KMS-11 (cell line): ENCODE data around the gene DLGAP1.

Source experiments
- H2AFZ ChIP-seq: fragments of 200-600 bp; sonication (generic); 2 replicates; pipeline ENCODE4 v1.6.1; 2016; ENCODE audit warnings: antibody characterized with exemption, mixed run types, low read depth
- H3K27ac ChIP-seq: fragments of 200-600 bp; sonication (generic); 2 replicates; pipeline ENCODE4 v1.6.1; 2016; ENCODE audit warnings: mild to moderate bottlenecking, mixed run types
- H3K27me3 ChIP-seq: fragments of 200-600 bp; sonication (generic); 2 replicates; pipeline ENCODE4 v1.6.1; 2017; ENCODE audit warnings: mild to moderate bottlenecking, low read depth, mixed run types, moderate library complexity; ENCODE audit not compliant: insufficient read depth
- H3K36me3 ChIP-seq: fragments of 200-600 bp; sonication (generic); 2 replicates; pipeline ENCODE4 v1.6.1; 2017; ENCODE audit warnings: mild to moderate bottlenecking, mixed run types; ENCODE audit not compliant: insufficient read depth
- H3K4me1 ChIP-seq: fragments of 200-600 bp; sonication (generic); 2 replicates; pipeline ENCODE4 v1.6.1; 2016; ENCODE audit warnings: mild to moderate bottlenecking, low read depth, mixed run types; ENCODE audit not compliant: poor library complexity, severe bottlenecking
- H3K4me2 ChIP-seq: fragments of 200-600 bp; sonication (generic); 2 replicates; pipeline ENCODE4 v1.7.0; 2016; ENCODE audit warnings: mild to moderate bottlenecking, mixed run types
- H3K4me3 ChIP-seq: fragments of 200-600 bp; sonication (generic); IDR thresholded peaks from 2 replicates; pipeline ENCODE4 v1.6.1; 2017; ENCODE audit warnings: low read depth, low read length, mixed read lengths; ENCODE audit not compliant: insufficient read depth
- H3K79me2 ChIP-seq: fragments of 200-600 bp; sonication (generic); 2 replicates; pipeline ENCODE4 v1.6.1; 2016; ENCODE audit warnings: low read depth, mixed run types; ENCODE audit not compliant: insufficient read depth
- H3K9ac ChIP-seq: fragments of 200-600 bp; sonication (generic); 2 replicates; pipeline ENCODE4 v1.6.1; 2016; ENCODE audit warnings: mild to moderate bottlenecking, mixed run types
- H4K20me1 ChIP-seq: fragments of 200-600 bp; sonication (generic); 2 replicates; pipeline ENCODE4 v1.6.1; 2016; ENCODE audit warnings: mild to moderate bottlenecking, mixed run types; ENCODE audit not compliant: insufficient read depth
- TF ChIP-seq, protein P1 (sequence below): fragments of 200-600 bp; sonication (generic); conservative IDR thresholded peaks from 2 replicates; pipeline ENCODE4 v1.6.1; 2017; ENCODE audit warnings: low read depth, mild to moderate bottlenecking, antibody characterized with exemption, low read length, moderate library complexity, mixed read lengths

The DLGAP1 gene

DNA sequence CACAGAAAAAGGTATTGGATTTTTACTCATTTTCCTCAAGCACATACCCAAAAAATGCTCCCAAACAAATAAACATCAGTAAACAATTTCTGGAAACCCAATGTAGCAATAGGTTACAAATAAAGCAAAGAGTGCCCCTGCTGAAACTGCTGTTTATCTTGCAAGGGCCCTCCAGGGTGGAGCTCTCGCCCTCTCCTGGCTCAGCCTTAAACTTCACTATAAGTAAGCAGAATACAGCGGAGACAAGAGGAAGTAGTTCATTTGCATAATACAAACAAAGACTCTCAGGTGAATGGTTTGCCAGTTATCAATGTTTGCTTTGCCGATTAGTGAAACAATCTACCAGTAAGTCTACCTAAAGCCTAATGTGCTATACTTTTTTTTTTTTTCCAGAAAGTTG lies 437.6 kb downstream of the DLGAP1 start:
- Histone ChIP-seq H4K20me1 (no peaks in the 10 kb centered on the region), H3K4me3 (no peak overlapping the region), H3K27me3 (no peaks in the 10 kb centered on the region), H3K79me2 (no peaks in the 10 kb centered on the region), H3K9ac (no peak overlapping the region), H3K36me3 (no peaks in the 10 kb centered on the region), H3K27ac (no peak overlapping the region), H3K4me1 (no peaks in the 10 kb centered on the region), H2AFZ (no peak overlapping the region), H3K4me2 (no peak overlapping the region)
- TF ChIP-seq, protein P1, sequence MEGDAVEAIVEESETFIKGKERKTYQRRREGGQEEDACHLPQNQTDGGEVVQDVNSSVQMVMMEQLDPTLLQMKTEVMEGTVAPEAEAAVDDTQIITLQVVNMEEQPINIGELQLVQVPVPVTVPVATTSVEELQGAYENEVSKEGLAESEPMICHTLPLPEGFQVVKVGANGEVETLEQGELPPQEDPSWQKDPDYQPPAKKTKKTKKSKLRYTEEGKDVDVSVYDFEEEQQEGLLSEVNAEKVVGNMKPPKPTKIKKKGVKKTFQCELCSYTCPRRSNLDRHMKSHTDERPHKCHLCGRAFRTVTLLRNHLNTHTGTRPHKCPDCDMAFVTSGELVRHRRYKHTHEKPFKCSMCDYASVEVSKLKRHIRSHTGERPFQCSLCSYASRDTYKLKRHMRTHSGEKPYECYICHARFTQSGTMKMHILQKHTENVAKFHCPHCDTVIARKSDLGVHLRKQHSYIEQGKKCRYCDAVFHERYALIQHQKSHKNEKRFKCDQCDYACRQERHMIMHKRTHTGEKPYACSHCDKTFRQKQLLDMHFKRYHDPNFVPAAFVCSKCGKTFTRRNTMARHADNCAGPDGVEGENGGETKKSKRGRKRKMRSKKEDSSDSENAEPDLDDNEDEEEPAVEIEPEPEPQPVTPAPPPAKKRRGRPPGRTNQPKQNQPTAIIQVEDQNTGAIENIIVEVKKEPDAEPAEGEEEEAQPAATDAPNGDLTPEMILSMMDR = no peak

- no peak overlapping the region for H3K4me2 ChIP-seq
- no peaks in the 10 kb centered on the region for H3K27me3 ChIP-seq
- H3K27ac ChIP-seq = no peak overlapping the region
- H3K79me2 ChIP-seq = no peaks in the 10 kb centered on the region
- H3K9ac ChIP-seq = no peak overlapping the region
- H3K4me1 ChIP-seq = no peaks in the 10 kb centered on the region
- TF ChIP-seq, protein P1 = no peak
- H2AFZ ChIP-seq = no peak overlapping the region
- H3K4me3 ChIP-seq = no peak overlapping the region
- no peaks in the 10 kb centered on the region for H4K20me1 ChIP-seq
- no peaks in the 10 kb centered on the region for H3K36me3 ChIP-seq
Measured at GRCh38 chr18:4016391-4017049, 438.6 kb downstream of the DLGAP1 start.

DNA sequence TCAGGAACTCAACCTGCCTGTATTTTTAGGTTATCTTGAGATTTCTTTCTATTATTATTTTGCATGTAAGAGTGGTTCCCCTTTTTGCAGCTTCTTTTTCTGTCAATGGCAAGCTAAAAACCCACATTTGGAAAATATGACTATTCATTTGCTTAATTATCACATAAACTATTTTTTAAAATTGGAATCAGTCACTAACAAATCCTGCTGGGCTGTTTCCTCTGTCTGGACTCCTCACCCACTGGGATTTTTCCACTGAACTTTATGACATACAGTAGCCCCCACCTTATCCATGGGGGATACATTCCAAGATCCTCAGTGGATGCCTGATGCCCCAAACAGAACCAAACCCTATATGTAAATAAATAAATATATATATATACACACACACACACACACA lies 447.3 kb downstream of the DLGAP1 start:
- Histone ChIP-seq H3K36me3 (no peaks in the 10 kb centered on the region), H2AFZ (no peak overlapping the region), H3K79me2 (no peaks in the 10 kb centered on the region), H4K20me1 (no peaks in the 10 kb centered on the region), H3K27ac (no peak overlapping the region), H3K4me3 (no peak overlapping the region), H3K4me2 (no peak overlapping the region), H3K4me1 (no peaks in the 10 kb centered on the region), H3K27me3 (no peaks in the 10 kb centered on the region), H3K9ac (no peak overlapping the region)
- TF ChIP-seq, protein P1 = no peak

DNA sequence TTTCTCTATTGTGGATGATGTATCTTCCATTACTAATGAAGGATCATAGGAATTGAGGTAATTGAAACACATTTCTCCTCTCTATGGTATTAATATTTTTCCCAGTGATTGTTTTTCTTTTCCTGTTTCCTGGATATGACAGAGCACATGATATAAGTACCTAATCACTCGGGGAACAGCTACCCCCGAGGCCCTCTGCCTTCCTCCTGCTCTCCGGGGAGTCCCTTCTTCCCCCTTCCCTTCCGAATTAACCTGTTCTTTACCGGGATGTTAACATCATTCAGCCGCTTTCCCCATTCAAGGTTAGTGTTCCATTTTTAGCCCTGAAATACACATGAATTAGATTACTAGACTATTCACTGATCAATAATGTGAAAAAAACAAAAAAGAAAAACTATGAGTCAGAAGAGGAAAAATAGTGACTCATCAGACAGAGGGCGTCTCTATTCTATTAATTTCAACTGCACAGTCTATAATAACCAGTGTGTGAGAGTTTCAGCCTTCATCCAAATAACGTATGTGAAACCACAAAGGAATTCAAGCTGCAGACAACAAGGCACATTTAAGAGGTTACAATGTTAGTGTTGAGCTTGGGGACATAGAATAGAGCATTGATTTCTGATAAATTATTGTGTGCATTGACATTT lies 450.8 kb downstream of the DLGAP1 start:
- H3K9ac ChIP-seq = no peak overlapping the region
- no peak overlapping the region for H3K27ac ChIP-seq
- H4K20me1 ChIP-seq = no peaks in the 10 kb centered on the region
- H3K4me2 ChIP-seq = no peak overlapping the region
- no peaks in the 10 kb centered on the region for H3K79me2 ChIP-seq
- H3K4me3 ChIP-seq = no peak overlapping the region
- H2AFZ ChIP-seq = no peak overlapping the region
- H3K36me3 ChIP-seq = no peaks in the 10 kb centered on the region
- H3K4me1 ChIP-seq = no peaks in the 10 kb centered on the region
- TF ChIP-seq, protein P1 = no peak
- no peaks in the 10 kb centered on the region for H3K27me3 ChIP-seq
